HepG2 (cell line): ENCODE measurements around the gene CPE. TPM values are rescaled to one million over a fixed set of nuclear protein-coding genes. Genes with fewer than 3 reads are reported as not detected.
A peak's percentile ranks its signal among the peaks of the same experiment; 100 is the strongest.

Source experiments
- ATAC-seq: fragments of 200-7000 bp; cut with Tn5 transposase; 3 replicates; pipeline ENCODE4 v1.9.1; 2020; ENCODE audit warnings: mild to moderate bottlenecking, moderate library complexity
- BruUV-seq: library from RNA; stranded (reverse); fragments of 400-500 nt; replicated peaks from 2 replicates; lab custom pipeline; 2021; lab: Mats Ljungman, UMichigan
- CTCF ChIA-PET: fragments of 300-600 bp; formaldehyde crosslinking; extraction: SDS; loops from one replicate; lab custom pipeline; 2021; ENCODE audit warnings: low total read pairs, inconsistent platforms, low intra/inter-chr PET ratio; lab: Yijun Ruan, JAX
- POLR2A ChIA-PET: fragments of 350-600 bp; sonication (Branson Sonifier 250); formaldehyde crosslinking; loops from one replicate; lab custom pipeline; 2020; ENCODE audit warnings: antibody characterized with exemption, inconsistent platforms; lab: Yijun Ruan, JAX
- DNase-seq: peaks from one replicate; pipeline ENCODE4 v3.0.0-alpha.2; 2015; ENCODE audit warnings: low spot score
- FAIRE-seq: peaks from 3 replicates; lab custom pipeline; 2011; peaks lifted over from hg19 to GRCh38; lab: Jason Lieb, UNC
- H2AFZ ChIP-seq: one replicate; pipeline ENCODE4 v1.6.1; 2011; ENCODE audit warnings: low read length, inconsistent platforms
- H3K27ac ChIP-seq: fragments of 300-600 bp; 3 replicates; pipeline ENCODE4 v1.8.0; 2011; ENCODE audit warnings: mixed run types, mild to moderate bottlenecking, mixed read lengths, low read length, inconsistent platforms; ENCODE audit not compliant: insufficient read depth; ENCODE audit errors: extremely low read length
- H3K27me3 ChIP-seq, 2 experiments: fragments of 200-600 bp in 1 of 2; 2 replicates in 1 of 2; 3 replicates in 1 of 2; pipeline versions ENCODE4 v1.6.0 to v1.8.0; 2011; ENCODE audit warnings: low read length in 2 of 2, mild to moderate bottlenecking in 2 of 2, moderate library complexity in 2 of 2, inconsistent platforms in 1 of 2; ENCODE audit not compliant: insufficient read depth in 2 of 2, control insufficient read depth in 1 of 2
- H3K36me3 ChIP-seq, 2 experiments: fragments of 200-600 bp in 1 of 2; replicated peaks in 1 of 2; 2 replicates in 1 of 2; 3 replicates in 1 of 2; pipeline versions ENCODE4 v1.5.1 to v1.8.0; 2011; ENCODE audit warnings: low read length in 2 of 2, inconsistent platforms in 1 of 2; ENCODE audit not compliant: insufficient read depth in 2 of 2, control insufficient read depth in 1 of 2
- H3K4me1 ChIP-seq: 2 replicates; pipeline ENCODE4 v1.5.1; 2012; ENCODE audit warnings: low read length, inconsistent platforms; ENCODE audit not compliant: insufficient read depth
- H3K4me2 ChIP-seq: 2 replicates; pipeline ENCODE4 v1.6.0; 2011; ENCODE audit warnings: low read depth, low read length, inconsistent platforms
- H3K4me3 ChIP-seq, 3 experiments: fragments of 200-600 bp in 1 of 3; sonication (generic), shearing (Covaris generic) in 1 of 3; replicated peaks in 1 of 3; 2 replicates each; pipeline ENCODE4 v1.5.1; 2011 to 2016; ENCODE audit warnings: low read length in 3 of 3, inconsistent platforms in 2 of 3, low read depth in 2 of 3, mild to moderate bottlenecking in 2 of 3, control low read depth in 1 of 3, mixed read lengths in 1 of 3; ENCODE audit not compliant: insufficient read depth in 1 of 3
- H3K79me2 ChIP-seq: one replicate; pipeline ENCODE4 v1.6.1; 2011; ENCODE audit warnings: low read length, inconsistent platforms; ENCODE audit not compliant: insufficient read depth
- H3K9ac ChIP-seq: 2 replicates; pipeline ENCODE4 v1.6.0; 2011; ENCODE audit warnings: mild to moderate bottlenecking, low read depth, low read length, inconsistent platforms; ENCODE audit not compliant: insufficient read depth
- H3K9me3 ChIP-seq: 2 replicates; pipeline ENCODE4 v1.5.1; 2012; ENCODE audit warnings: mild to moderate bottlenecking, low read length
- H4K20me1 ChIP-seq: 2 replicates; pipeline ENCODE4 v1.6.0; 2011; ENCODE audit warnings: inconsistent platforms, mild to moderate bottlenecking, low read length, moderate library complexity; ENCODE audit not compliant: insufficient read depth
- CBFB ChIP-seq: sonication (generic); formaldehyde crosslinking; IDR thresholded peaks from 2 replicates; pipeline ENCODE4 v1.4.0; 2020; ENCODE audit warnings: missing genetic modification reagents
- HMG20A ChIP-seq: IDR thresholded peaks from 2 replicates; pipeline ENCODE4 v1.6.1; 2016; ENCODE audit warnings: borderline replicate concordance
- KDM6A ChIP-seq: IDR thresholded peaks from 2 replicates; pipeline ENCODE4 v1.6.1; 2016; ENCODE audit warnings: low read depth
- NCOA1 ChIP-seq: sonication (generic); formaldehyde crosslinking; IDR thresholded peaks from 2 replicates; pipeline ENCODE4 v1.9.0; 2021; ENCODE audit warnings: missing genetic modification reagents
- SAP130 ChIP-seq: IDR thresholded peaks from 2 replicates; pipeline ENCODE4 v1.6.1; 2016; ENCODE audit warnings: low read depth
- SMAD3 ChIP-seq: sonication (generic); formaldehyde crosslinking; IDR thresholded peaks from 2 replicates; pipeline ENCODE4 v1.4.0; 2020; ENCODE audit warnings: missing genetic modification reagents
- SP4 ChIP-seq: sonication (generic); formaldehyde crosslinking; IDR thresholded peaks from 2 replicates; pipeline ENCODE4 v1.8.1; 2023; ENCODE audit warnings: mild to moderate bottlenecking, missing genetic modification reagents
- TBL1XR1 ChIP-seq: fragments of 150-350 bp; IDR thresholded peaks from 2 replicates; pipeline ENCODE4 v1.6.1; 2014; ENCODE audit warnings: borderline replicate concordance, low read length; ENCODE audit not compliant: partially characterized antibody
- TBX2 ChIP-seq: sonication (generic); formaldehyde crosslinking; IDR thresholded peaks from 2 replicates; pipeline ENCODE4 v1.5.0; 2020; ENCODE audit warnings: missing genetic modification reagents, mild to moderate bottlenecking, borderline replicate concordance
- ZBTB38 ChIP-seq: sonication (generic); formaldehyde crosslinking; IDR thresholded peaks from 2 replicates; pipeline ENCODE4 v1.5.1; 2020; ENCODE audit warnings: mild to moderate bottlenecking, missing genetic modification reagents
- ZFP36 ChIP-seq: fragments of 150-350 bp; IDR thresholded peaks from 2 replicates; pipeline ENCODE4 v1.6.1; 2018; ENCODE audit warnings: borderline replicate concordance, low read length, low read depth; ENCODE audit not compliant: partially characterized antibody
- ZNF143 ChIP-seq: sonication (generic); formaldehyde crosslinking; IDR thresholded peaks from 2 replicates; pipeline ENCODE4 v1.4.0; 2020; ENCODE audit warnings: missing genetic modification reagents
- ZNF234 ChIP-seq: sonication (generic); formaldehyde crosslinking; conservative IDR thresholded peaks from 2 replicates; pipeline ENCODE4 v1.5.1; 2020; ENCODE audit warnings: mild to moderate bottlenecking, missing genetic modification reagents
- ZNF235 ChIP-seq: sonication (generic); formaldehyde crosslinking; IDR thresholded peaks from 2 replicates; pipeline ENCODE4 v1.8.1; 2023; ENCODE audit warnings: mild to moderate bottlenecking, missing genetic modification reagents, borderline replicate concordance
- ZNF616 ChIP-seq: sonication (generic); formaldehyde crosslinking; IDR thresholded peaks from 2 replicates; pipeline ENCODE4 v1.5.0; 2020; ENCODE audit warnings: low read depth, mild to moderate bottlenecking, missing genetic modification reagents
- ZNF652 ChIP-seq: IDR thresholded peaks from 2 replicates; pipeline ENCODE4 v1.6.1; 2016; ENCODE audit warnings: low read depth, borderline replicate concordance
- ZNF724P ChIP-seq: sonication (generic); formaldehyde crosslinking; IDR thresholded peaks from 2 replicates; pipeline ENCODE4 v1.8.0; 2022; ENCODE audit warnings: missing genetic modification reagents, borderline replicate concordance
- WGBS: methylation state at CpG from one replicate; pipeline ENCODE4 v1.1.6; 2017; ENCODE audit warnings: low lambda C conversion rate; 5-methylcytosine and 5-hydroxymethylcytosine counted together
- in situ Hi-C: cut with HindIII; loops from 2 replicates; pipeline ENCODE4 v1.10.0; 2017; ENCODE audit warnings: low pct_unique_long_range_greater_than_20kb; ENCODE audit not compliant: extremely low pct_ligation_motif_present
- intact Hi-C: fragments of 100-400 bp; cut with micrococcal nuclease; formaldehyde crosslinking; loops from one replicate; pipeline ENCODE4 v1.10.0; 2022; ENCODE audit not compliant: unreplicated experiment
- polyA plus RNA-seq, 8 experiments: library from polyadenylated mRNA; depleted of rRNA in 3 of 8; stranded (reverse) in 7 of 8; unstranded in 1 of 8; fragments of >200 nt; fragmentation: Illumina TruSeq in 4 of 8; extraction: Trizol in 4 of 8; gene quantifications; 2 replicates each; pipeline versions ENCODE4 v1.2.1 to v1.2.3, GENCODE V29; 2011 to 2016; ENCODE audit warnings: low read depth in 4 of 8, missing spikeins in 1 of 8, mixed read lengths in 1 of 8; ENCODE audit not compliant: insufficient read depth in 1 of 8
- total RNA-seq, 5 experiments: library from RNA; depleted of rRNA; stranded (reverse); fragments of >200 nt; fragmentation: Illumina TruSeq; extraction: Trizol; gene quantifications; 2 replicates each; pipeline ENCODE4 v1.2.3, GENCODE V29; 2016; ENCODE audit warnings: low read depth in 1 of 5
- TF ChIP-seq, protein P1 (sequence below): sonication (generic); formaldehyde crosslinking; IDR thresholded peaks from 2 replicates; pipeline ENCODE4 v1.8.0; 2023; ENCODE audit warnings: mild to moderate bottlenecking, missing genetic modification reagents
- TF ChIP-seq, protein P2 (sequence below): IDR thresholded peaks from 2 replicates; pipeline ENCODE4 v1.6.1; 2016
- TF ChIP-seq, protein P3 (sequence below): IDR thresholded peaks from 2 replicates; pipeline ENCODE4 v1.6.1; 2016; ENCODE audit warnings: mild to moderate bottlenecking, missing biosample characterization, missing genetic modification reagents

Gene CPE
- total and polyA plus RNA-seq, 2 of the 13 experiments (the other 11 are each of a cell fraction or from before 2014, with no cell fraction given), result 268 to 852 TPM

DNA sequence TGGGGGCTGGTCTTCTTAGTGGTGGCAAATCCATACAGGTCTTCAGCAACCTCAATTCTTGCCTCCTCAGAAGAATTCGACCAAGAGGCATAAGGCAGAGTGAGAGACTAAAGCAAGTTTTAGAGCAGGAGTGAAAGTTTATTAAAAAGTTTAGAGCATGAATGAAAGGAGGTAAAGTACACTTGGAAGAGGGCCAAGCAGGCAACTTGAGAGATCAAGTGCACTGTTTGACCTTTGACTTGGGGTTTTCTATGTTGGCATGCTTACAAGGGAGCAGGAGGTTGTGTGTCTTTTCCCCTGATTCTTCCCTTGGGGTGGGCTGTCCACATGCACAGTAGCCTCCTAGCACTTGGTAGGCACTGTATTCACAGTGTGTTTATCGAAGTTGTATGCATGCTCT is 91.2 kb downstream of the CPE start:
- no peaks in the 10 kb centered on the region for H3K4me1 ChIP-seq
- no peak overlapping the region for H3K27ac ChIP-seq
- H3K4me2 ChIP-seq, result no peak overlapping the region
- TF ChIP-seq SP4 (CRISPR knock-in tag) (no peak), CBFB (CRISPR knock-in tag) (no peak), SAP130 (CRISPR knock-in tag) (no peak), TBL1XR1 (no peak), HMG20A (no peak), ZNF234 (CRISPR knock-in tag) (no peak), NCOA1 (no peak), ZNF652 (CRISPR knock-in tag) (no peak)
- ATAC-seq, result no peak
- in situ Hi-C loops (no loop called here), intact Hi-C loops (no loop called here)
- POLR2A ChIA-PET, result no interaction called here
- no peak for FAIRE-seq
- no peak overlapping the region for H3K9ac ChIP-seq
- peaks cover 33 to 84% of the 10 kb centered on the region in 2 experiments for H3K36me3 ChIP-seq
- no peaks in the 10 kb centered on the region for H4K20me1 ChIP-seq
- no peaks in the 10 kb centered on the region for H3K27me3 ChIP-seq
- H2AFZ ChIP-seq, result no peak overlapping the region
- H3K79me2 ChIP-seq, result no peaks in the 10 kb centered on the region
- 97% methylated on average over 2 of the region's 2 CpGs for WGBS
- no peak overlapping the region for H3K4me3 ChIP-seq
- CTCF ChIA-PET, result no interaction called here
- BruUV-seq, result no TSS peak
- DNase-seq, result no peak
- H3K9me3 ChIP-seq, result peaks cover 50% of the 10 kb centered on the region

DNA sequence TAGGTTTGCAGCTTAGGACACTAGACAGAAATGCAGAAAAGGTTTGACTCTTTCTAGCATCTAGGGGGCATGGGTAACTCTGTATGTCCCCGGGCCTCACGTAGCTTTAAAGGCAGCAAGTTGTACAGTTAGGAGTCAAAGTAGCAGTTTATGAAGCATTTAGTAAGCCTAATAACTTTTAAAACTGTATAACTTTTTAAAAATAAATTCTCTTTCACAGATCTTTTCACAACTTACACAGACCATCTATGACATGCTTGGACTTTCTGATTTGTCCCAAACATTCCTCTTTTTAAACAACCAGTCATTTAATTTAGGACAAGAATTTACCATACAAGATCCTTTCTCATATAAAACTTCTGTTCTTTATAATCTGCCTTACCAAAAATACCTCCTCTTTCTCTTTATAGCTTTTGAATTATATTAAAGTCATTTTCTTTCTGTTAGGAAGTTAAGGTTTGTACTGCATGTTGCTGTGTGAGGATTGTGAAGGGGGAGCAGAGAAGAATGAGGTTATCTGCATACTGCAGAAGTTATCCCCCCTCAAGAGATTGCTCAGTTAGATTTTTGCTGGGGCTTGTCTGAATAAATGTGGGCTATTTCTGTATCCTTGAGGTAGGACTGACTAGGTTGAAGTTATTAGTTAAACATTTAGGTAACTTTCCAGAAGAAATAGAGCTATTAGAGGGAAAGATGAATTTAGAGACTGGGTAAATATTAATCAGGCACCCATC is 94.3 kb downstream of the CPE start:
- FAIRE-seq, result no peak
- no peak for TF ChIP-seq ZNF143 (CRISPR knock-in tag)
- TF ChIP-seq, protein P1, sequence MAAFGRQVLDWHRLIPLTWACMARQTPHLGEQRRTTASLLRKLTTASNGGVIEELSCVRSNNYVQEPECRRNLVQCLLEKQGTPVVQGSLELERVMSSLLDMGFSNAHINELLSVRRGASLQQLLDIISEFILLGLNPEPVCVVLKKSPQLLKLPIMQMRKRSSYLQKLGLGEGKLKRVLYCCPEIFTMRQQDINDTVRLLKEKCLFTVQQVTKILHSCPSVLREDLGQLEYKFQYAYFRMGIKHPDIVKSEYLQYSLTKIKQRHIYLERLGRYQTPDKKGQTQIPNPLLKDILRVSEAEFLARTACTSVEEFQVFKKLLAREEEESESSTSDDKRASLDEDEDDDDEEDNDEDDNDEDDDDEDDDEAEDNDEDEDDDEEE (CRISPR knock-in tag), result no peak
- TF ChIP-seq ZFP36, result peak; percentile 95
- no peak for TF ChIP-seq TBX2
- TF ChIP-seq ZNF724P, result peak; percentile 91
- no peak for TF ChIP-seq ZBTB38 (CRISPR knock-in tag)
- no peak for TF ChIP-seq ZNF616 (CRISPR knock-in tag)
- TF ChIP-seq SMAD3, result no peak
- TF ChIP-seq, protein P2, sequence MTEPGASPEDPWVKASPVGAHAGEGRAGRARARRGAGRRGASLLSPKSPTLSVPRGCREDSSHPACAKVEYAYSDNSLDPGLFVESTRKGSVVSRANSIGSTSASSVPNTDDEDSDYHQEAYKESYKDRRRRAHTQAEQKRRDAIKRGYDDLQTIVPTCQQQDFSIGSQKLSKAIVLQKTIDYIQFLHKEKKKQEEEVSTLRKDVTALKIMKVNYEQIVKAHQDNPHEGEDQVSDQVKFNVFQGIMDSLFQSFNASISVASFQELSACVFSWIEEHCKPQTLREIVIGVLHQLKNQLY (CRISPR knock-in tag), result no peak
- no peak for TF ChIP-seq ZNF235 (CRISPR knock-in tag)
- TF ChIP-seq KDM6A, result no peak
- TF ChIP-seq, protein P3, sequence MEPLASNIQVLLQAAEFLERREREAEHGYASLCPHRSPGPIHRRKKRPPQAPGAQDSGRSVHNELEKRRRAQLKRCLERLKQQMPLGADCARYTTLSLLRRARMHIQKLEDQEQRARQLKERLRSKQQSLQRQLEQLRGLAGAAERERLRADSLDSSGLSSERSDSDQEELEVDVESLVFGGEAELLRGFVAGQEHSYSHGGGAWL (CRISPR knock-in tag), result no peak

More for the DNA sequence above, 94.3 kb downstream of the CPE start:
- H3K4me3 ChIP-seq, result no peak overlapping the region
- H4K20me1 ChIP-seq, result no peaks in the 10 kb centered on the region
- H3K36me3 ChIP-seq, result peaks cover 36 to 97% of the 10 kb centered on the region in 2 experiments
- WGBS, result 98% methylated on average over 2 of the region's 2 CpGs
- in situ Hi-C loops, result no loop called here
- H3K27ac ChIP-seq, result no peak overlapping the region
- no peak overlapping the region for H3K9ac ChIP-seq
- no peaks in the 10 kb centered on the region for H3K27me3 ChIP-seq
- no peak for ATAC-seq
- intact Hi-C loops, result no loop called here
- H3K9me3 ChIP-seq, result peaks cover 50% of the 10 kb centered on the region
- H3K4me2 ChIP-seq, result no peak overlapping the region
- no peaks in the 10 kb centered on the region for H3K4me1 ChIP-seq
- H2AFZ ChIP-seq, result no peak overlapping the region
- BruUV-seq, result no TSS peak
- no peaks in the 10 kb centered on the region for H3K79me2 ChIP-seq
- DNase-seq, result no peak
- ChIA-PET CTCF (no interaction called here), POLR2A (no interaction called here)
